ENCODE results near the gene ARSA. TPM values are rescaled to one million over a fixed set of nuclear protein-coding genes. Genes with fewer than 3 reads are reported as not detected.
A peak's percentile ranks its signal among the peaks of the same experiment; 100 is the strongest.

Gene ARSA
- total RNA-seq, 4 donors from 2014 or later, result 19.5 to 40.0 (median 21.0) TPM

GRCh38 chr22:50624347-50625130 is 3.4 kb downstream of the ARSA start:
- WGBS, 2 donors (ENCODE audit: low coverage in 1 of 2), result 38% methylated on average over 3 of the region's 16 CpGs; no CpG with 5 or more reads in 1 of the 2 donors
- TF ChIP-seq EP300 (IDR thresholded peaks at IDR 0.05) (no peak), CTCF (IDR thresholded peaks at IDR 0.05) (no peak), POLR2A (IDR thresholded peaks at IDR 0.05) (no peak), POLR2AphosphoS5 (IDR thresholded peaks at IDR 0.05) (no peak)
- peaks cover 0 to 53% (median 18%) of the 10 kb centered on the region in 3 donors for H3K4me1 ChIP-seq

GRCh38 chr22:50622723-50623327 is 5.1 kb downstream of the ARSA start:
- TF ChIP-seq POLR2AphosphoS5 (IDR thresholded peaks at IDR 0.05) (no peak), EP300 (IDR thresholded peaks at IDR 0.05) (no peak), CTCF (IDR thresholded peaks at IDR 0.05) (no peak), POLR2A (IDR thresholded peaks at IDR 0.05) (no peak)
- Histone ChIP-seq H3K27ac (no peak overlapping the region), H3K9me3 (no peaks in the 10 kb centered on the region), H3K36me3 (peaks cover 0 to 25% of the 10 kb centered on the region in 2 donors), H3K4me1 (peaks cover 0 to 44% (median 13%) of the 10 kb centered on the region in 3 donors), H3K4me3 (no peak overlapping the region), H3K27me3 (peaks cover 41% of the 10 kb centered on the region)
- ATAC-seq, result no peak
- WGBS, 2 donors (ENCODE audit: low coverage in 1 of 2), result 77% methylated on average over 3 of the region's 16 CpGs; no CpG with 5 or more reads in 1 of the 2 donors

More at GRCh38 chr22:50624347-50625130, 3.4 kb downstream of the ARSA start:
- Histone ChIP-seq H3K27ac (no peak overlapping the region), H3K9me3 (no peaks in the 10 kb centered on the region), H3K36me3 (peaks cover 0 to 25% of the 10 kb centered on the region in 2 donors), H3K27me3 (peaks cover 27% of the 10 kb centered on the region), H3K4me3 (no peak overlapping the region)
- ATAC-seq, result no peak

GRCh38 chr22:50621948-50622722 is 5.8 kb downstream of the ARSA start:
- no peak for TF ChIP-seq POLR2A (IDR thresholded peaks at IDR 0.05)
- TF ChIP-seq POLR2AphosphoS5 (IDR thresholded peaks at IDR 0.05), result no peak
- no peak for TF ChIP-seq CTCF (IDR thresholded peaks at IDR 0.05)
- TF ChIP-seq EP300 (IDR thresholded peaks at IDR 0.05), result no peak
- peaks cover 0 to 25% of the 10 kb centered on the region in 2 donors for H3K36me3 ChIP-seq
- H3K9me3 ChIP-seq, result no peaks in the 10 kb centered on the region
- peaks cover 43% of the 10 kb centered on the region for H3K27me3 ChIP-seq
- peaks cover 0 to 38% (median 9%) of the 10 kb centered on the region in 3 donors for H3K4me1 ChIP-seq
- no peak for ATAC-seq
- 20 to 37% methylated on average over 14 to 17 of the region's 18 CpGs for WGBS, 2 donors (ENCODE audit: low coverage in 1 of 2)
- H3K4me3 ChIP-seq, result no peak overlapping the region
- H3K27ac ChIP-seq, result no peak overlapping the region

- no peak for TF ChIP-seq CTCF (IDR thresholded peaks at IDR 0.05)
- no peak for TF ChIP-seq EP300 (IDR thresholded peaks at IDR 0.05)
- TF ChIP-seq POLR2AphosphoS5 (IDR thresholded peaks at IDR 0.05), result no peak
- TF ChIP-seq POLR2A (IDR thresholded peaks at IDR 0.05), result no peak
- Histone ChIP-seq H3K4me3 (peak overlapping the region in 1 of 2 donors; percentile 6), H3K9me3 (no peaks in the 10 kb centered on the region), H3K36me3 (peaks cover 0 to 22% of the 10 kb centered on the region in 2 donors), H3K27me3 (peaks cover 45% of the 10 kb centered on the region), H3K4me1 (peaks cover 0 to 30% (median 4%) of the 10 kb centered on the region in 3 donors), H3K27ac (no peak overlapping the region)
- WGBS, 2 donors (ENCODE audit: low coverage in 1 of 2), result 39 to 43% methylated on average over 6 to 9 of the region's 10 CpGs
- no peak for ATAC-seq
Measured at GRCh38 chr22:50621356-50621880, 6.5 kb downstream of the ARSA start.

Data from gastroesophageal sphincter (tissue), 4 donors.